ENCODE results near the gene PYCARD.
"Not testable (repeated sequence)": the region's sequence is repeated elsewhere in the genome, so short reads cannot be mapped to it uniquely, and the experiment has no call there.

The PYCARD gene

GRCh38 chr16:31206776-31207175 is 4.2 kb upstream of the PYCARD start:
- H3K27me3 Mint-ChIP-seq (ENCODE audit: low read depth, poor library complexity), result peaks cover 97% of the 10 kb centered on the region
- no peak overlapping the region for H3K27ac Mint-ChIP-seq
- no peak overlapping the region for H3K4me3 Mint-ChIP-seq
- no peaks in the 10 kb centered on the region for H3K9me3 Mint-ChIP-seq
- peaks cover 4% of the 10 kb centered on the region for H3K4me1 Mint-ChIP-seq
- no peaks in the 10 kb centered on the region for H3K36me3 Mint-ChIP-seq (ENCODE audit: low read depth)
- DNase-seq, result no peak
- no peak for TF ChIP-seq CTCF (IDR thresholded peaks at IDR 0.05)

- Mint-ChIP-seq H3K36me3 (ENCODE audit: low read depth) (peaks cover 1% of the 10 kb centered on the region), H3K4me3 (no peak overlapping the region), H3K27me3 (ENCODE audit: low read depth, poor library complexity) (peaks cover 96% of the 10 kb centered on the region), H3K9me3 (no peaks in the 10 kb centered on the region), H3K27ac (no peak overlapping the region), H3K4me1 (peaks cover 10% of the 10 kb centered on the region)
- no peak for TF ChIP-seq CTCF (IDR thresholded peaks at IDR 0.05)
- DNase-seq, result no peak
These were observed 2.5 kb upstream of the PYCARD start for GRCh38 chr16:31204871-31205666.

- H3K9me3 Mint-ChIP-seq, result no peaks in the 10 kb centered on the region
These were observed 762 bp downstream of the PYCARD start for GRCh38 chr16:31201582-31202413.

GRCh38 chr16:31200821-31201568 is 1.6 kb downstream of the PYCARD start:
- DNase-seq, result no peak
- no peak for TF ChIP-seq CTCF (IDR thresholded peaks at IDR 0.05)
- Mint-ChIP-seq H3K9me3 (no peaks in the 10 kb centered on the region), H3K4me1 (peaks cover 10% of the 10 kb centered on the region), H3K36me3 (ENCODE audit: low read depth) (peaks cover 31% of the 10 kb centered on the region), H3K27ac (no peak overlapping the region), H3K27me3 (ENCODE audit: low read depth, poor library complexity) (peaks cover 74% of the 10 kb centered on the region), H3K4me3 (peak overlapping the region; percentile 75)

More at GRCh38 chr16:31201582-31202413, 762 bp downstream of the PYCARD start:
- H3K36me3 Mint-ChIP-seq (ENCODE audit: low read depth), result peaks cover 26% of the 10 kb centered on the region
- peaks cover 82% of the 10 kb centered on the region for H3K27me3 Mint-ChIP-seq (ENCODE audit: low read depth, poor library complexity)
- H3K4me3 Mint-ChIP-seq, result peak overlapping the region; percentile 75
- DNase-seq, result peak; percentile 32
- TF ChIP-seq CTCF (IDR thresholded peaks at IDR 0.05), result no peak
- H3K4me1 Mint-ChIP-seq, result peaks cover 10% of the 10 kb centered on the region
- H3K27ac Mint-ChIP-seq, result no peak overlapping the region

- H3K4me3 Mint-ChIP-seq, H3K4me1 Mint-ChIP-seq, H3K9me3 Mint-ChIP-seq, DNase-seq, H3K27ac Mint-ChIP-seq: not testable (repeated sequence)
- Mint-ChIP-seq H3K36me3 (ENCODE audit: low read depth) (peaks cover 38% of the 10 kb centered on the region), H3K27me3 (ENCODE audit: low read depth, poor library complexity) (peaks cover 65% of the 10 kb centered on the region)
These were observed 2.4 kb downstream of the PYCARD start for GRCh38 chr16:31200111-31200510.

All from nephron progenitor cell (in vitro differentiated cells).